ENCODE results near the gene RASSF4.

- TF ChIP-seq CTCF (IDR thresholded peaks at IDR 0.05) (no peak), POLR2A (IDR thresholded peaks at IDR 0.05) (peak in 2 of 3 donors; percentile 44 to 60)
Measured at GRCh38 chr10:44995914-44996669, 36.5 kb downstream of the RASSF4 start.

Measured in body of pancreas (tissue), 4 donors.